Stimulated activated effector memory CD8-positive, alpha-beta T cell treated with anti-CD3 and anti-CD28 coated beads, Interleukin-12 subunit alpha, Interleukin-12 subunit beta, amount 100 ng/mL, for 72 hours (primary cell): Measurements from ENCODE around the gene ERN2.
"Not testable (repeated sequence)": the region's sequence is repeated elsewhere in the genome, so short reads cannot be mapped to it uniquely, and the experiment has no call there.

ENCODE experiments used
- ATAC-seq: fragments of 150-1000 bp; cut with Tn5 transposase; 2 replicates; pipeline ENCODE4 v1.10.0; 2021
- DNase-seq, 2 donors: peaks; one replicate each; pipeline ENCODE4 v3.0.0; 2021 to 2022; ENCODE audit warnings: low spot score in 2 of 2
- H3K27ac Mint-ChIP-seq: one replicate; pipeline ENCODE4 v1.8.0; 2022; ENCODE audit warnings: mild to moderate bottlenecking, mixed read lengths
- H3K36me3 Mint-ChIP-seq: one replicate; pipeline ENCODE4 v1.8.0; 2022; ENCODE audit warnings: mild to moderate bottlenecking, mixed read lengths
- H3K4me1 Mint-ChIP-seq: one replicate; pipeline ENCODE4 v1.8.0; 2022; ENCODE audit warnings: mixed read lengths
- H3K4me3 Mint-ChIP-seq: one replicate; pipeline ENCODE4 v1.8.0; 2022; ENCODE audit warnings: mild to moderate bottlenecking, mixed read lengths
- H3K9me3 Mint-ChIP-seq: one replicate; pipeline ENCODE4 v1.8.0; 2022; ENCODE audit warnings: mixed read lengths

Gene ERN2

DNA sequence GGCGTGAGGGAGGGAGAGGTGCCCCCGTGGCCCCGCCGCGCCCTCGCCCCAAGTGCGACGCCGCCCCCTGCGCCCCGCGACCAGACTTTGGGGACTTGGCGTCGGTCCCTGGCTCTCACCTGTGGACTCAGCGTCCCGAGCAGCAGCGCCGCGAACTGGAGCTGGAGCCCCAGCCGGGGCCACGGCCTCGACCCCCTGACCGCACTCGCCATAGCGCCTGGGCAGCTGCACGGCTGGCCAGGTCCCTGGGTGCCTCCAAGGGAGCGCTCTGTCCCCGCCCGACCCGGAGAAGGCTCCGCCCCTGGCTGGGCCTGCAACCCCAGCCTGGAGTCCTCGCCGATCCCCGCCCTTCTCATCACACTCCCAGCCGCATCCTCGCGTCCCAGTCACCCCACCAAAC, at the start of gene ERN2:
TSS of gene ERN2 (minus strand) at position 247 of the 400 bp plus-strand sequence. CDS start at position 212, 35 bp downstream.
- Mint-ChIP-seq H3K4me1 (no peaks in the 10 kb centered on the region), H3K27ac (no peak within 1 kb of the TSS), H3K36me3 (no peaks in the 10 kb centered on the region), H3K4me3 (no peak within 1 kb of the TSS), H3K9me3 (peaks cover 6% of the 10 kb centered on the region)
- DNase-seq: no peak
- ATAC-seq: no peak

DNA sequence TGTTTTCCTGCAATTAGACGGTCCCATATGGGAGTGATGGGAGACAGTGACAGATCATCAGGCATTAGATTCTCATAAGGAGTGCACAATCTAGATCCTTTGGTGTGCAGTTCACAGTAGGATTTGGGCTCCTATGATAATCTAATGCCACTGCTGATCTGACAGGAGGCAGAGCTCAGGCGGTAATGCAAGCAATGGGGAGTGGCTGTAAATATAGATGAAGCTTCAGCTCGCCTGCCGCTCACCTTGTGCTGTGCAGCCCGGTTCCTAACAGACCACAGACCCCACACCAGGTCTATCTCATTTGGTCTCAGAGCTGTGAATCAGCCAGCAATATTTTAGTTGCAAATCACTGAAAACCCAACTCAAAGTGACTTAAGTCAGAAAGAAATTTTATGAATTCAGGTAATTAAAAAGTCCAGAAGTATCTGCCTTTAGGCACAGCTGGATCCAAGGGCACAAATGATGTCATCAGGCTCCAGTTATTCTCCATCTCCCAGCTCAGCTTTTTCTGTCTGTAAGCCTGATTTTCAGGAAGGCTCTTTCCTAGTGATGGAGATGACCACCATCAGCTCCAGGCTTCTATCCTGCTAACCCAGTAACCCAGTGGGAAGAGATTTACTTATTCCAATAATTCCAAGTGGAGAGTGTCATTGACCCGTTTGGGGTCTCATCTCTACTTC, 45.1 kb upstream of the ERN2 start:
- H3K9me3 Mint-ChIP-seq: no peaks in the 10 kb centered on the region
- H3K27ac Mint-ChIP-seq: no peak overlapping the region
- no peaks in the 10 kb centered on the region for H3K4me1 Mint-ChIP-seq
- no peaks in the 10 kb centered on the region for H3K36me3 Mint-ChIP-seq
- DNase-seq (no peak), ATAC-seq (no peak)
- no peak overlapping the region for H3K4me3 Mint-ChIP-seq

DNA sequence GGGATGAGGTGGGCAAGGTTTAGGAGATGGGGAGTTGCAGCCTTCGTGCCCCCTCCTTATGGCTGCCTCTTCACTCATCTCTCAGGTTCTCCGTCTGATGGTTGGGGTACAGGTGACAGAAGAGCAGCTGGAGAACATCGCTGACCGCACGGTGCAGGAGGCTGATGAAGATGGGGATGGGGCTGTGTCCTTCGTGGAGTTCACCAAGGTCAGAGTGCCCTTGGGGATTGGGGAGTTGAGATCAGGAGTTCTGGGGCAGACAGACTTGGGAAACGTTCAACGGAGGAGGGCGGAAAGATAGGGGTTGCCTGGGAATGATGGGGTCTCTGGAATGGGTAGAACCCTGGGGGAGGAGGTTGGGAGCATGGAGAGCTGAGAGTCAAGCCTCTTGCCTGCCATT, 44.1 kb upstream of the ERN2 start:
- H3K36me3 Mint-ChIP-seq: no peaks in the 10 kb centered on the region
- no peak overlapping the region for H3K27ac Mint-ChIP-seq
- no peak for DNase-seq
- no peaks in the 10 kb centered on the region for H3K4me1 Mint-ChIP-seq
- no peak for ATAC-seq
- H3K9me3 Mint-ChIP-seq: no peaks in the 10 kb centered on the region
- no peak overlapping the region for H3K4me3 Mint-ChIP-seq

DNA sequence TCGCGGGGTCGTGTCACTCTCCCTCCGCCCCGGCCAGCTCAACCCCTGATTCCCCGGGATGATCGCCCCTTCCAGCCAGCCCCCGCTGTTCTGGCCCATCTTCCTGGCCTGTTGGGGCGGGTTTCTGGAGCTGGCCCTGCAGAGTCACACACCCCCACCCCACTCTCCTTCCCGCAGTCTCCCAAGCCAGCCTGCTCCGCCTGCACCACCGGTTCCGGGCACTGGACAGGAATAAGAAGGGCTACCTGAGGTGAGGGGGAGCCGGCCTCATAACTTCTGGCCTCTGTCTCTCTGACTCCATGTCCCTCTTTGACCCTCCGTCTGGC, 42.4 kb upstream of the ERN2 start:
- H3K27ac Mint-ChIP-seq: no peak overlapping the region
- DNase-seq (no peak), ATAC-seq (no peak)
- H3K4me3 Mint-ChIP-seq: no peak overlapping the region
- H3K4me1 Mint-ChIP-seq: no peaks in the 10 kb centered on the region
- peaks cover 2% of the 10 kb centered on the region for H3K9me3 Mint-ChIP-seq
- no peaks in the 10 kb centered on the region for H3K36me3 Mint-ChIP-seq

GRCh38 chr16:23754594-23755483, 41.8 kb upstream of the ERN2 start, which contains the start of gene CHP2:
CHP2 (plus strand) TSS chr16:23755026; CDS start chr16:23755050, 24 bp downstream.
- no peak within 1 kb of the TSS for H3K27ac Mint-ChIP-seq
- no peak for ATAC-seq
- H3K4me3 Mint-ChIP-seq: no peak within 1 kb of the TSS

DNA sequence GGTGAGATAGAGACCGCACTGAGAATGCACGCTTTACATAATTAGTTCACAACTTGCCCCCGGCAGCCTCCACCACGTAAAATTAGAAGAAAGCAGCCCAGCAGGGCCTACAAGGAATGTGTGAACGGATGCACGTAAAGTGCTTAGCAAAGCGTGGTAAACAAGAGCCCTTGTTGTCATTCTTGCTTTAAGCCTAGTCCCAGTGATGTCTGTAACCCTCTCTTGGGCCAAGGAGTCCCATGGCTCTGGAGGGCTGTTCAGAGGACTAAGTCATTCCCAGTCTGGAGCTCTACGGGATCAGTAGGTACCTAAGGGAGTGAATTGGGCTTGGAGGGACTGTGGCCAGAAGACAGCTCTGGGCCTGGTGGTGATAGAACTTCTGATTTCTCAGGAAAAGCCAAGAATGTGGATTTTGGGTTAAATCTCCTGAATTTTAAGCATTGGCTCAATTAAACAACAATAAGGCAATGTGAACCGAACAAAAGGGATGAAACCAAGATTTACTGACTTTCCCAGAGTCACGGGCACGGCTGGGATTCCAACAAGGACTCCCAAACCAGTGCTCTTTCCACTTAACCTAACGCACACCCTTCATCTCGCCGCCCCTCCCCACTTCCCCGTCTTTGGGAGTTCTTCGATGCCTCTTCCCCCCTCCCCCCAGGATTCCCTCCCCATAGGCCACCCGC, 41.0 kb upstream of the ERN2 start:
- Mint-ChIP-seq H3K9me3 (peaks cover 2% of the 10 kb centered on the region), H3K4me3 (no peak overlapping the region), H3K4me1 (no peaks in the 10 kb centered on the region), H3K27ac (no peak overlapping the region), H3K36me3 (no peaks in the 10 kb centered on the region)
- ATAC-seq (no peak), DNase-seq (no peak)

More at GRCh38 chr16:23754594-23755483, 41.8 kb upstream of the ERN2 start, which contains the start of gene CHP2:
- DNase-seq: no peak
- Mint-ChIP-seq H3K4me1 (no peaks in the 10 kb centered on the region), H3K9me3 (peaks cover 2% of the 10 kb centered on the region), H3K36me3 (no peaks in the 10 kb centered on the region)

GRCh38 chr16:23751053-23751452, 38.0 kb upstream of the ERN2 start:
- not testable (repeated sequence) for H3K4me3 Mint-ChIP-seq, H3K9me3 Mint-ChIP-seq, H3K4me1 Mint-ChIP-seq, DNase-seq, H3K27ac Mint-ChIP-seq, ATAC-seq, H3K36me3 Mint-ChIP-seq

DNA sequence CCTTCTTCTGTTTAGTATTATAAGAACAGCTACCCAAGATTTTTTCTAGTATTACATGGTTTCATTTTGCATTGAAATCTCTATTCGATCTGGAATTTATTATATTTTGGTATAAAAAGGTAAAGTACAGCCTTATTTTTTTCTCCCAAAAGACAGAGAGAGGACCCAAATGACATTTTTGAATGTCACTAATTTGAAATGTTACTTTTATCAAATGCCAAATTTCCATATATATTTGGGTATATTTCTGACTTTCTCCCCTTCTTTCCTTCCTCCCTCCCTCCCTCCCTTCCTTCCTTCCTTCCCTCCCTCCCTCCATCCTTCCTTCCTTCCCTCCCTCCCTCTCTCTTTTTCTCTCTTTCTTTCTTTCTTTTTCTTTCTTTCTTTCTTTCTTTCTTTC, 35.6 kb upstream of the ERN2 start:
- Mint-ChIP-seq H3K36me3 (no peaks in the 10 kb centered on the region), H3K4me3 (no peak overlapping the region), H3K4me1 (no peaks in the 10 kb centered on the region), H3K9me3 (peaks cover 5% of the 10 kb centered on the region), H3K27ac (no peak overlapping the region)
- DNase-seq: no peak
- ATAC-seq: no peak

DNA sequence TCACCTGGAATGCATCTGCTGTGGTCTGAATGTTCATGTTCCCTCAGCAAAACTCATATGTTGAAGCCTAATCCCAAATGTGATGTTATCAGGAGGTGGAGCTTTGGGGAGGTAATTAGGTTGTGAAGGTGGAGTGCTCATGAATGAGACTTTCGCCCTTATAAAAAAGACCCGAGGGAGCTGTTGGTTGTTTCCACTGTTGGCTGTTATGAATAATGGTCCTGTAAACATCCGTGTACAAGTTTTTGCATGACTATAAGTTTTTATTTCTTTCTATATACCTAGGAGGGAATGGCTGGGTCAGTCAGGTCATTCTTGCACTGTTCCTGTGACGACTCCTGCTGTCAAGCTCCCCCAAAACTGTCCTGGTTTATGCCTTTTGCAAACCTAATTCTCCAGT, 32.2 kb upstream of the ERN2 start:
- Mint-ChIP-seq H3K9me3 (peaks cover 3% of the 10 kb centered on the region), H3K27ac (no peak overlapping the region), H3K4me1 (no peaks in the 10 kb centered on the region), H3K4me3 (no peak overlapping the region), H3K36me3 (no peaks in the 10 kb centered on the region)
- DNase-seq: no peak
- no peak for ATAC-seq

- Mint-ChIP-seq H3K4me3 (no peak overlapping the region), H3K36me3 (no peaks in the 10 kb centered on the region), H3K4me1 (no peaks in the 10 kb centered on the region), H3K27ac (no peak overlapping the region), H3K9me3 (peaks cover 3% of the 10 kb centered on the region)
- ATAC-seq: no peak
- DNase-seq: no peak
Measured at GRCh38 chr16:23742766-23743165, 29.7 kb upstream of the ERN2 start.

DNA sequence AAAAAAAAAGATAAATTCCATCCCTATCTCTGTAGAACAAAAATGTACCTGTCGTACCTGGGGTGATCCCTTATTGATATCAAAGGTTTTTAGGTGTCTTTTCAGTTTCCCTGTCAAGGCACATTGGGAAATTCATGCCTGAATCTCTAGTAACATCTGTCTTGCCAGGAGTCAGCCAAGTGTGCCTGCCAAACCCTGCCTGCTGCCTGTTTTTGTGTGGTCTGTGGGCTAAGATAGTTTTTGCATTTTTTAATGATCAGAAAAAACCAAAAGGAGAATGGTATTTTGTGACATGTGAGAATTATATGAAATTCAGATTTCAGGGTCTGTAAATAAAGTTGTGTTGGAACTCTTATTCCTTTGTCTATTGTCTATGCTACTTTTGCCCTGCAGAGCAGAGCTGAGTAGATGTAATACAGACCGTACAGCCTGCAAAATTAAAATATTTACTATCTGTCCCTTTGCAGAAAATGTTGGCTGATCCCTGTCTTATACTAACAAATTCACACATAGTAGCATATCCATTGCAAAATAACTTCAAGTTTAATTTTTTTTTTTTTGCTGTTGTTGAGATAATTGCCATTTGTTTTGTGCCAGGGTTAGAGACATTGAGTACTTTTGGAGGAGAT, 28.8 kb upstream of the ERN2 start:
- no peak for ATAC-seq
- Mint-ChIP-seq H3K36me3 (no peaks in the 10 kb centered on the region), H3K4me1 (no peaks in the 10 kb centered on the region), H3K4me3 (no peak overlapping the region), H3K9me3 (peaks cover 3% of the 10 kb centered on the region), H3K27ac (no peak overlapping the region)
- DNase-seq: no peak

GRCh38 chr16:23739516-23739915, 26.5 kb upstream of the ERN2 start:
- ATAC-seq (no peak), DNase-seq (no peak)
- Mint-ChIP-seq H3K36me3 (no peaks in the 10 kb centered on the region), H3K27ac (no peak overlapping the region), H3K4me3 (no peak overlapping the region), H3K4me1 (peaks cover 5% of the 10 kb centered on the region), H3K9me3 (no peaks in the 10 kb centered on the region)

DNA sequence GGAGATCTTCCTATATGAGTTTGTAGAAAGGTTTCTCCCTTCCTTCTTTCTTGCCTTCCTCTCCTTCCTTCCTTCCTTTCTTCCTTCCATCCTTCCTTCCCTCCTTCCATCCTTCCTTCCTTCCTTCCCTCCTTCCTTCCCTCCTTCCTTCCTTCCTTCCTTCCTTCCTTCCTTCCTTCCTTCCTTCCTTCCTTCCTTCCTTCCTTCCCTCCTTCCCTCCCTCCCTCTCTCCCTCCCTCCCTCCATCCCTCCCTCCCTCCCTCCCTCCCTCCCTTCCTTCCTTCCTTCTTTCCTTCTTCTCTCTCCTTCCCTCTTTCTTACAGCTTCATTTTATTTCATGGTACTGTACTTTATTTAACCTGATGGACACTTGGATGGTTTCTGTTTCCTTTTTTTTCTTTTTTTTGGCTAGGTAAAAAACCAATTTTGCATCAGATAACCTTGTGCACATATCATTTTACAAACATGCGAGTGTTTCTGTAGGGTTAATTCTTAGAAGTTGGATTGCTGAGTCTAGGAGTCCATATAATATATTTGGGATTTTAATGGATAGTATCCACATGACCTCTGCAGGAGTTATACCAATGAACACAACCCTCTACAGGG, 24.5 kb upstream of the ERN2 start:
- not testable (repeated sequence) for H3K27ac Mint-ChIP-seq, H3K9me3 Mint-ChIP-seq, H3K36me3 Mint-ChIP-seq, ATAC-seq, DNase-seq, H3K4me3 Mint-ChIP-seq, H3K4me1 Mint-ChIP-seq

DNA sequence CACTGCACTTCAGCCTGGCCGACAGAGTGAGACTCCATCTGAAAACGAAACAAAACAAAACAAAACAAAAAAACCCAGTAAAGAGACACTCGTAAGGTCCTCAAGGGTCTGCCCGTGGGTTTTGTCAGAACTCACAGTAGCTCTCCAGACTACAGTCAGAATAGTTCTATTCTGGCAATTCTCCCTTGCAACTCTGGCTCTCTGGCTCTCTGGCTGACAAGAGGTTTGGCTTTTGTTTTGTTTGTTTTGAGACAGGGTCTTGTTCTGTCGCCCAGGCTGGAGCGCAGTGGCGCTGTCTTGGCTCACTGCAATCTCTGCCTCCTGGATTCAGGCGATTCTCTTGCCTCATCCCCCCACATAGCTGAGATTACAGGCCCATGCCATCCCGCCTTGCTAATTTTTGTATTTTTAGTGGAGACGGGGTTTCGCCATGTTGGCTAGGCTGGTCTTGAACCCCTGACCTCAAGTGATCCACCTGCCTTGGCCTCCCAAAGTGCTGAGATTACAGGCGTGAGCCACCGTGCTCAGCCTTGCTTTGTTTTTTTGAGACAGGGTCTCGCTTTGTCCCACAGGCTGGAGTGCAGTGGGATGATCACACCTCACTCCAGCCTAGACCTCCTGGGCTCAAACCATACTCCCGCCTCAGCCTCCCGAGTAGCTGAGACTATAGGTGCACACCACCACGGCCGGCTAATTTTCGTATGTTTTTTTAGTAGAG, 21.3 kb upstream of the ERN2 start:
- Mint-ChIP-seq H3K9me3 (no peaks in the 10 kb centered on the region), H3K4me1 (peaks cover 5% of the 10 kb centered on the region), H3K27ac (no peak overlapping the region), H3K36me3 (no peaks in the 10 kb centered on the region), H3K4me3 (no peak overlapping the region)
- ATAC-seq (no peak), DNase-seq (no peak)
